Activated CD8-positive, alpha-beta memory T cell treated with anti-CD3 and anti-CD28 coated beads for 36 hours (primary cell): ENCODE data around the gene CCDC85A. TPM values are rescaled to one million over a fixed set of nuclear protein-coding genes. Genes with fewer than 3 reads are reported as not detected.

ENCODE experiments used
- CTCF ChIA-PET: fragments of 350-600 bp; sonication (Branson Sonifier 250); formaldehyde crosslinking; loops from one replicate; lab custom pipeline; 2021; ENCODE audit warnings: antibody characterized with exemption; lab: Charles Lee
- POLR2A ChIA-PET: fragments of 350-600 bp; sonication (Branson Sonifier 250); formaldehyde crosslinking; loops from one replicate; lab custom pipeline; 2021; ENCODE audit warnings: antibody characterized with exemption; lab: Charles Lee
- total RNA-seq, 2 experiments: library from RNA; stranded (reverse); gene quantifications; one replicate each; pipeline ENCODE4 v1.2.3, GENCODE V29; 2021

The CCDC85A gene
- total RNA-seq, 2 experiments from 2014 or later = not detected

DNA sequence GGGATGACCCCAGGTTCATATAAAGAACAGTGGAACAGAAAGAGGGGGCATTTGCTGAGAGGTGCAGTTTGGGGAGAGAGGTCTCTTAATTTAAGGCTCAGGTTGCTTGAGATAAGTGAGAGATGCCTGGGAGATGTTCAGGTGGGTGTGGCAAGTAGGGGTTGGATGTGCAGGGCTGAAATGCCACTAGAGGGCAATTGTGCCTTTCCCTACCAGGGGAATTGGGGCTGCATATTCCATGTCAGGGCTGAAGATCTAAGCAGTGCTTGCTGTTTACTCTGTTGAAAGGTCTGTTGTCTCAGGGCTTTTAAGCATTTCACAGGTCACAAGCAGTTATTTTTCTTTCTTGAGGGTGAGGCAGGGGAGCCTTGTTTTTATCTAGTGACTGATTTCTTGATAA lies 7.8 kb downstream of the CCDC85A start:
- CTCF ChIA-PET = no interaction called here
- POLR2A ChIA-PET = no interaction called here

DNA sequence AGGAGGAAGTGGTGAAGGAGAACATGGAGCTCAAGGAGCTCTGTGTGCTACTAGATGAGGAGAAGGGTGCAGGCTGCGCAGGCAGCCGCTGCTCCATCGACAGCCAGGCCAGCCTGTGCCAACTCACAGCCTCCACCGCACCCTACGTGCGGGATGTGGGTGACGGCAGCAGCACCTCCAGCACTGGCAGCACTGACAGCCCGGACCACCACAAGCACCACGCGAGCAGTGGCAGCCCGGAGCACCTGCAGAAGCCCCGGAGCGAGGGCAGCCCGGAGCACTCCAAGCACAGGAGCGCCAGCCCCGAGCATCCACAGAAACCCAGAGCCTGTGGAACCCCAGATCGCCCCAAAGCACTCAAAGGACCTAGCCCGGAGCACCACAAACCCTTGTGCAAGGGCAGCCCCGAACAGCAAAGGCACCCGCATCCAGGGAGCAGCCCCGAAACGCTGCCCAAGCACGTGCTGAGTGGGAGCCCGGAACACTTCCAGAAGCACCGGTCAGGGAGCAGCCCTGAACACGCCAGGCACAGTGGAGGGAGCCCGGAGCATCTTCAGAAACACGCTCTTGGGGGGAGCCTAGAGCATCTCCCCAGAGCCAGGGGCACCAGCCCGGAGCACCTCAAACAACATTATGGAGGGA lies 9.0 kb downstream of the CCDC85A start:
- POLR2A ChIA-PET = no interaction called here
- CTCF ChIA-PET = no interaction called here

DNA sequence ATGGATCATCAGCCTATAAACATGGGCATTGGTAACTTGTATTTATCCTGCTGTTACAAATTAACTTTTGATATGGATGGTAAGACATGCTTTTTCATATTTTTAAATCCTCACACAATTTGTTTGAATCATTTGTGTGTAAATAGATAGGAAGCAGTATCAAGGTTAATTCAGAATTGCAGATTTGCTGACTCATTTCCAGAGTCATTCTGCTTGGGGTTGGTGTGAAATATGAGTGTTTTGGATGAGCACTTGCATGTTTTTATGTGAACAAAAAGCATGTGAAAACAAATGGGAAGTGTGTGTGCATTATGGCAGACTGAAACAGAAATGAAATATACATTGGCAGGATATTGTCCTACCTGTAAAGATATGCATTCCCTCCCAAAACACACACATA lies 11.8 kb downstream of the CCDC85A start:
- ChIA-PET POLR2A (no interaction called here), CTCF (no interaction called here)

DNA sequence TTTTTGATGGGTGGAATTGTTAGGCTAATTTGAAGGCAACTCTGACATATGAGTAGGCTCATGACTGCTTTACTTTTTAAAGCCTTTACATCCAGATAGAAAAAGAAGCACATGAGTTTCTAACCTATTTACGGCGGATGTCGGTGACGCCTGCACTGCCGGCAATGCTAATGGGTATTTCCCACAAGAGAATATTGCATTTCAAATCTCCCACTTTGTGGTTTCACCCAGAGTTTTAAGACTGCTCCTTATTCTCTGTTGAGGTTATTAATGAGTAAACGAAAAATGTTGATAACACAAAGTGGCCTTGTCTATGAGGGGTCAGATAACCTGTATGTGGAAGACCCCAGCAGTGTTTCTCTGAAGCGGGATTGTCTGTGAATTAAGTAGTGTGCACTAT lies 14.0 kb downstream of the CCDC85A start:
- ChIA-PET POLR2A (no interaction called here), CTCF (no interaction called here)

DNA sequence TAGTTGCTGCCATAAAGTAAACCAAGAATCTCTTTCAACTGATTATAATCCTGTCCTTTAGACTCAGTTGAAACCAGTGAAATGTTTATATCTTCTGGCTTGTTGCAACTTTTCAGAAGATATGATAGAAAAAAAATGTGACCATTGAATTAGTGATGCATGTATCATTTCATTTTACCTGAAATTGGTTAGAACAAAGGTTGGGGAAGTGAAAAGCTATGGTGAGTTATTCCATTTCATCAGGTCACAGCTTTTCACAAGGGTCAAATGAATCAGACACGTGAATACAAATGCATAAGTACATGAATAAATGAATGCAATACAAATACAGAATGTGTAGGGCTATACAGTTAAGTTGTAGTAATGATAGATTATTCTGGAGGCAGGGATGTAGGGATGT lies 15.1 kb downstream of the CCDC85A start:
- ChIA-PET CTCF (no interaction called here), POLR2A (no interaction called here)

DNA sequence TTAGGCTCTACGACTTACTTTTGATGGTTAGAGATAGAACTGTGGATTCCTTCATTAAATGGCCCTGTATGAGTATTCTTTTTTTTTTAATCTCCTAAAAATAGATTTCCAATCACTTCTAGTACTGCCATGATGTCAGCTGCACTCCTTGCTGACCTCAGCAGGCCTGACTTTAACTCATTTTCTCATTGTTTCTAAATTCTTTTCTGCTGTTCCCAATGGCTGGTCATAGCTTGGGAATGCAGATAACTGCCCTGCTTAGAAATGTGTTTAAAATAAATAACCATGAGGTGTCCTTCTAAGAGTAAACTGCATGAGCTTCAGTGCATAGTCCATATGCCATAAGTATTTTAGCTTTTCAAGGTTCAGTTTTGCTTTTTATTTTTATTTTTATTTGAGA lies 15.7 kb downstream of the CCDC85A start:
- CTCF ChIA-PET = no interaction called here

DNA sequence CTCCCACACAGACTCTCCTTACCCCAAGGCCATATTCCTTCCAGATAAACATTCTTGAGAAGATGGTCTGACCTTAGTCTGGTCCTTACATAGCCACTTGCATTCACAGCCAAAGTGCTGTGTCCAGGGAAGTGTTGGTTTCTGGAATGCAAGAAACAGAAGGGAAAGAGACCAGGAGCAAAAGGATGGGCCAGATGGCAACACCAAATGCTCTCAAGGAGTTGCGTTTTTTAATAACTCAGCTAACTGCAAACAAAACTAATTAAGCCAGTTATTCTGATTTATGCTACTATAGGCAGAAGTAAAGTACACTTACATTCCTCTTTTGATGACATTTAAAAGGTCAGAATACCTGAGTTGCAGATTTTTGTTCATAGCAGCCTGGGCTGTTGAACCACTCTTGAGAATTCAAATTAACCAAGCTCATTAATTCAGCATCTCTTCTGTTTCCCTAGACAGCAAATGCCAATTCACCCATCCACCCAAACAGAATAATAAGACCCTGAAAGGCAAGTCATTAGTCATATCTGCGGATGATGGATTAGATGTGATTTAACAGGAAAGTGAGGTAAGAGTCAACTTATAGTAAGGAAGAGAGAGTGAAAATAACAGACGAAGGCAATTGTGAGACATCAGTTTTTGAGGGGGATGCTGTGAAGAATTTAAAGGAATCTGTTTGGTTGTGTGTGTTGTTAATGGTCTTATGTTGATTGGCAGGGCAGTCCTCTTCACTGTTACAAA lies 18.8 kb downstream of the CCDC85A start:
- CTCF ChIA-PET = no interaction called here

More for the DNA sequence above, 15.7 kb downstream of the CCDC85A start:
- POLR2A ChIA-PET = no interaction called here

GRCh38 chr2:56204556-56204955 lies 20.8 kb downstream of the CCDC85A start:
- CTCF ChIA-PET = no interaction called here
- POLR2A ChIA-PET = no interaction called here

More for the DNA sequence above, 18.8 kb downstream of the CCDC85A start:
- POLR2A ChIA-PET = no interaction called here

DNA sequence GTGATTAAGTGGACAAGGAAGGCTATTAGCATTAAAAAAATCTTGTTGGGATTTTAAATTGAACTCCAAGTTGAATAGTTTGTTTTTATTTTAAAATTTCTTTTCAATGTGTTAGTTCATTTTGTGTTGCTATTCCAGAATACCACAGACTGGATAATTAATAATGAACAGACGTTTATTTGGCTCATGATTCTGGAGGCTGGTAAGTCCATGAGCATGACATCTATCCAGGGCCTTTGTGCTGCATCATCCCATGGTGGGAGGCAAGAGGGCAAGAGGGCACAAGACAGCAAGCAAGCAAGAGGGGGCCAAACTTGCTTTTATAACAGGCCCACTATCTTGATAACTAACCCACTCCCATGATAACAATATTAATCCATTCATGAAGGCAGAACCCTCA lies 22.5 kb downstream of the CCDC85A start:
- ChIA-PET CTCF (no interaction called here), POLR2A (no interaction called here)

GRCh38 chr2:56207760-56208159 lies 24.0 kb downstream of the CCDC85A start:
- ChIA-PET CTCF (no interaction called here), POLR2A (no interaction called here)

DNA sequence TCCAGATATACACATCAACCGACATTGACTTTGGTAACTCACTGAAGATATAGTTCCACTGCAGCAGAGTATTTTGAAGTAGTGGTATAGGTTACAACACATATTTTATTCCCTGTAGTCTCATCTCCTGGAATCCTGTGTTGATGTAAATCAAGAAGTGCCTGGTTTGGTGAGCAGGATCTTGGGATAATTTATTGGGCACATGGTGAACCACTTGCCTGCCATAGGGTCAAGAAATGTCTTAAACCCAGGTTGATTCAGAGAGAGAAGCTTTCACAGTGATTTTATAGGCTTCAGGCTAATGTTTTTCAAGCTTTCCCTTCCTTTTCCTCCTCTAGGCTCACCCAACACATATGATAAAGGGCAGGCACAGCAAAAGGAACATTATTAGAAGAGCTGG lies 24.6 kb downstream of the CCDC85A start:
- ChIA-PET POLR2A (no interaction called here), CTCF (no interaction called here)

DNA sequence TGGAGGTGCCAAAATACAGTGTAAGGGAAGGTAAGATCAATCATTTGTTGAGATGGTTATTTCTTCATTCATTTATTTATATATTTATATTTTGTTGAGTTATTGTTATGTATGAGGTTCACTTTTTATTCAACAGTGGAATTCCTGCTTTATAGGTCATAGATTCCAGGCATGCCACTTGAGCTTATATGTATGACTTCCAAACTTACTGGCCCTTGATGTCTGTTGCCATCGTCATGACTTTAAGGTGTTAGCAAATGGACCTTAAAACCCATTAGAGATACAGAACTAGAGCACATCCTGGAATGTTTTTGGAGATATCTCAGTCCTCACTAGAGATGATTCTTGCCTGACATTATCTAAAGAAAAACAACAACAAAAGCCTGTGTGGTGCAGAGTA lies 25.9 kb downstream of the CCDC85A start:
- POLR2A ChIA-PET = no interaction called here
- CTCF ChIA-PET = no interaction called here

GRCh38 chr2:56210291-56210690 lies 26.5 kb downstream of the CCDC85A start:
- POLR2A ChIA-PET = no interaction called here

GRCh38 chr2:56211048-56211447 lies 27.3 kb downstream of the CCDC85A start:
- CTCF ChIA-PET = no interaction called here
- POLR2A ChIA-PET = no interaction called here

More at GRCh38 chr2:56210291-56210690, 26.5 kb downstream of the CCDC85A start:
- CTCF ChIA-PET = no interaction called here

GRCh38 chr2:56215911-56216310 lies 32.1 kb downstream of the CCDC85A start:
- POLR2A ChIA-PET = no interaction called here
- CTCF ChIA-PET = no interaction called here

DNA sequence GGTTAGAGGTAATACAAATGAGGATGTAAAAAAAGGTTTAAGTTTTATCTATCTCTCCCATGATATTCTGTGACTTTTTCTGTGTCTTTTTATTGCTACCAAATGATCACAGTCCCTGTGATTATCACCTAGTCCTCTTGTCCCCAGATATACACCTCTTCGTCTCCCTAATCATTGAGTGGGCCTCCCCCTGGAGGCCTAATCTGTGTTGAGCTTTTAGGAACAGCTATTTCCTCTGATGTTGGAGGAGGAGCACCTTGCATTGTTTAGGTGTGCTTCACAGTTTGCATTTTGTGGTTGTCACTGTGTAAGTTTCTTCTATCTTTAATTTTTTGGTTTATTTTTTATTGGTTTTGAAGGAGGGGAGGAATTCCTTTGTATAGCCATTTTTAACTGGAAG lies 33.3 kb downstream of the CCDC85A start:
- ChIA-PET POLR2A (no interaction called here), CTCF (no interaction called here)

- CTCF ChIA-PET = no interaction called here
- POLR2A ChIA-PET = no interaction called here
These were observed 38.7 kb downstream of the CCDC85A start for GRCh38 chr2:56222481-56222880.

GRCh38 chr2:56224316-56224715 lies 40.5 kb downstream of the CCDC85A start:
- CTCF ChIA-PET = no interaction called here
- POLR2A ChIA-PET = no interaction called here

DNA sequence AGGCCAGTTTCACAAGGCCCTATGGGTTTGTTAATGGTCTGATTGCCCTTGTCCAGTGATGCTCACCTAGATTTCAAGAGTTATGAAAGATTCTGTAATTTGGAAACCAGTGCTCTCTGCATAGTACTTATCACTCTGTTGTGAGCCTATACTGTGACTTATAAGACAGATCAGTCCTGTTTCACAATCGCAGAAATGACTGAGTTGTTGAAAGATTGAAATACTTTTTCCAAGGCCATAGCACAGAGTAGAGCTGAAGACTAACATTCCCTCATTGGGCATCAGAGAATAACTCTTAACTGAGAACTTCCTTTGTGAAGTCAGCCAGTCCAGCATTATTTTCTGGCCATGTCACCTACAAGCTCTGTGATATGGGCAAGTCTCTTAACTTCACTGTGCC lies 44.0 kb downstream of the CCDC85A start:
- POLR2A ChIA-PET = no interaction called here
- CTCF ChIA-PET = no interaction called here

DNA sequence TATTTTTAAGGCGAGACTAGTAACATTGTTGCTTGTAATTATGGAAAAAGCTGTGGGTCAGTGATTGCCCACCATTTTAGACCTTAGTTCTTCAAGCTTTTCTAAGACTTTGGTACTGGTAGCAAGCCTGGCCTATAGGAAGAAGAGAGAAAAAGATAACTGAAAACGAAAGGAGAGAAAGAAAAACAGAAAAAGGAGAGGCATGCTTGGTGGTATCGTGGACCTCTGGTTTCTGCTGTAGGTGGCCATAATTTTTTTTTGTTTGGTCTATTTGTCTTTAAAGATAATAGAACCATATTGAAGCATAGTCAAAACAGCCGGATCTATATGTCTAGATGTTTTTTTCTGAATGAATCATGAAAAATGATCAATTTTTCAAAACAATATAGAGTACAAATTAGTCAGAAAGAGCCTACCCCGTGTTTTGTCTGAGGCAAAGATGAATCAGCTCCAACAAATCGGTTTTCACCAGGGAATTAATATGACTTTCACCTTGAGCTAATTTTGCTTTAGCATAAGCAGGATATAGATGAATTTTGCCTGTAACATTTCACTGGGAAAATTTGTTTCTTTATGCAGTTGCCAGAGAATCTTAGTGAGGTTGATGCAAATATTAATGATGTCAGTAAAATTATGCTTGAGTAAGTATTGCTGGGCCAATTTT lies 45.7 kb downstream of the CCDC85A start:
- CTCF ChIA-PET = no interaction called here
- POLR2A ChIA-PET = no interaction called here

DNA sequence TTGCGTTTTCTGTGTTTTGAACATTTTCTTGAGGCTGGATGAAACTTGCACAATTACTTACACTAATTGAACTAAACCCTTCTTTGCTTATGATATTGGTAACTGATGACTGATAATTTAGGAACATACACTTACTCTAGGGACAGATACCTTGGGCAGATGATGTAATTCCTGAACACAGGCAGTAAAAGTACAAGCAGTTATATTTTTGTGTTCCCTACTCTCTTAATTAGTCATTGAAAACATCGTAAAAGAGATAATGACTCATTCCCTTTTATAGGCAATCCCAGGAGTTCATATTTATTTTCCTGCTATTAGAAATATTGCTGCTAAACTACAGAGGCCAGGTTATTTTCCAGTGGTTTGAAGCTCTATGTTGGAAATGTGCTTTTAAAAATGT lies 46.4 kb downstream of the CCDC85A start:
- ChIA-PET POLR2A (no interaction called here), CTCF (no interaction called here)
